Panc1 (cell line): Measurements from ENCODE around the gene FARP2. TPM values are rescaled to one million over a fixed set of nuclear protein-coding genes. Genes with fewer than 3 reads are reported as not detected.

Experiments
- ATAC-seq: fragments of 200-7000 bp; cut with Tn5 transposase; 2 replicates; pipeline ENCODE4 v1.9.1; 2020; ENCODE audit warnings: mild to moderate bottlenecking, moderate library complexity
- BruUV-seq: library from RNA; stranded (reverse); fragments of 400-500 nt; replicated peaks from 2 replicates; lab custom pipeline; 2021; lab: Mats Ljungman, UMichigan
- CTCF ChIA-PET: fragments of 300-600 bp; sonication (Branson Sonifier 250); formaldehyde crosslinking; loops from one replicate; lab custom pipeline; 2022; ENCODE audit warnings: antibody characterized with exemption; lab: Charles Lee
- POLR2A ChIA-PET: fragments of 300-600 bp; sonication (Branson Sonifier 250); formaldehyde crosslinking; loops from one replicate; lab custom pipeline; 2022; ENCODE audit warnings: antibody characterized with exemption; lab: Charles Lee
- DNase-seq: peaks from one replicate; pipeline ENCODE4 v3.0.0-alpha.2; 2010; ENCODE audit warnings: low read depth, low spot score
- H3K27ac ChIP-seq: 2 replicates; pipeline ENCODE4 v1.5.1; 2011; ENCODE audit warnings: mild to moderate bottlenecking, low read length, inconsistent platforms
- H3K27me3 ChIP-seq: fragments of 200-500 bp; sonication (Bioruptor generic); 2 replicates; pipeline ENCODE4 v1.6.0; 2014; ENCODE audit warnings: low read length, inconsistent platforms; ENCODE audit not compliant: control insufficient read depth, insufficient read depth
- H3K36me3 ChIP-seq: fragments of 200-500 bp; sonication (Bioruptor generic); 2 replicates; pipeline ENCODE4 v1.5.1; 2014; ENCODE audit warnings: inconsistent platforms, mild to moderate bottlenecking, low read length, moderate library complexity; ENCODE audit not compliant: control insufficient read depth, insufficient read depth
- H3K4me1 ChIP-seq: 2 replicates; pipeline ENCODE4 v1.5.1; 2011; ENCODE audit warnings: inconsistent platforms, mild to moderate bottlenecking, low read length, moderate library complexity; ENCODE audit not compliant: control insufficient read depth, insufficient read depth
- H3K4me3 ChIP-seq, 2 experiments: 2 replicates each; pipeline ENCODE4 v1.5.1; 2011 to 2012; ENCODE audit warnings: low read depth in 2 of 2, low read length in 2 of 2, mild to moderate bottlenecking in 2 of 2, inconsistent platforms in 1 of 2, moderate library complexity in 1 of 2
- H3K9me3 ChIP-seq: fragments of 200-500 bp; sonication (Bioruptor generic); 2 replicates; pipeline ENCODE4 v1.5.1; 2014; ENCODE audit warnings: low read depth, mild to moderate bottlenecking, inconsistent platforms, low read length, moderate library complexity; ENCODE audit not compliant: control insufficient read depth, insufficient read depth
- POLR2AphosphoS5 ChIP-seq: IDR thresholded peaks from 2 replicates; pipeline ENCODE4 v1.6.1; 2012; ENCODE audit warnings: mild to moderate bottlenecking, low read depth, low read length, moderate library complexity
- SIN3A ChIP-seq: IDR thresholded peaks from 2 replicates; pipeline ENCODE4 v1.6.1; 2012; ENCODE audit warnings: low read depth, mild to moderate bottlenecking, low read length, moderate library complexity, borderline replicate concordance; ENCODE audit not compliant: insufficient read depth
- TCF7L2 ChIP-seq: IDR thresholded peaks from 2 replicates; pipeline ENCODE4 v1.6.1; 2011; ENCODE audit warnings: mild to moderate bottlenecking, low read depth, low read length, inconsistent platforms
- in situ Hi-C: cut with HindIII; loops from 2 replicates; pipeline ENCODE4 v1.10.0; 2016; ENCODE audit warnings: low sequenced_read_pairs, low pct_unique_long_range_greater_than_20kb
- intact Hi-C: fragments of 100-400 bp; cut with micrococcal nuclease; formaldehyde crosslinking; loops from one replicate; pipeline ENCODE4 v1.10.0; 2022; ENCODE audit not compliant: unreplicated experiment
- total RNA-seq: library from RNA; stranded (reverse); gene quantifications from one replicate; pipeline ENCODE4 v1.2.1, GENCODE V29; 2021; ENCODE audit not compliant: unreplicated experiment
- TF ChIP-seq, protein P1 (sequence below): fragments of 450-650 bp; IDR thresholded peaks from 2 replicates; pipeline ENCODE4 v1.5.1; 2017; ENCODE audit warnings: mild to moderate bottlenecking
- TF ChIP-seq, protein P2 (sequence below), 2 experiments: IDR thresholded peaks; 2 replicates each; pipeline ENCODE4 v1.6.1; 2011 to 2012; ENCODE audit warnings: low read depth in 2 of 2, control low read depth in 1 of 2, low read length in 1 of 2, mild to moderate bottlenecking in 1 of 2, moderate library complexity in 1 of 2; ENCODE audit not compliant: insufficient read depth in 1 of 2

The FARP2 gene
- total RNA-seq, 1 experiment from 2014 or later, result 80.3 TPM

DNA sequence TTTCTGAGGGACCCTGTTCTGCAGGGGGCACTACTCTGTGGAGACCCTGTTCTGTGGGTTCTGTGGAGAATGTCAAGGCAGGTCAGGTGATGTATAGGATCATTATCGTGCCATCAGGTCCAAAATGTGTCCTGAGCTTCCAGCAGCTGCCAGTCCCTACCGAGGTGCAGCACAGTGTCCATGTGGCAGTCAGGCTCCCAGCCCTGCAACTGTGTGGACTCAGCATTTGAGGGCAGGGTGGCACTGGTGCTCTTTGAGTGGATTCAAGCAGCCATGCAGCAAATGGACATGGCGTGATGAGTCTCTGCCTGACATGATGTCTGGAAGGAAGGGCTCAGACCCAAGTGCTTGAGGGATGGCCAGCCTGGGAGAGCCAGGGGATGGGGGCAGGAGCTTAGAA lies 117.3 kb downstream of the FARP2 start:
- ChIA-PET POLR2A (no interaction called here), CTCF (no interaction called here)
- in situ Hi-C loops (no loop called here), intact Hi-C loops (no loop called here)
- Histone ChIP-seq H3K27ac (no peak overlapping the region), H3K4me3 (no peak overlapping the region), H3K4me1 (no peaks in the 10 kb centered on the region), H3K9me3 (no peaks in the 10 kb centered on the region), H3K27me3 (no peaks in the 10 kb centered on the region), H3K36me3 (no peaks in the 10 kb centered on the region)
- no peak for TF ChIP-seq TCF7L2
- TF ChIP-seq, protein P1, sequence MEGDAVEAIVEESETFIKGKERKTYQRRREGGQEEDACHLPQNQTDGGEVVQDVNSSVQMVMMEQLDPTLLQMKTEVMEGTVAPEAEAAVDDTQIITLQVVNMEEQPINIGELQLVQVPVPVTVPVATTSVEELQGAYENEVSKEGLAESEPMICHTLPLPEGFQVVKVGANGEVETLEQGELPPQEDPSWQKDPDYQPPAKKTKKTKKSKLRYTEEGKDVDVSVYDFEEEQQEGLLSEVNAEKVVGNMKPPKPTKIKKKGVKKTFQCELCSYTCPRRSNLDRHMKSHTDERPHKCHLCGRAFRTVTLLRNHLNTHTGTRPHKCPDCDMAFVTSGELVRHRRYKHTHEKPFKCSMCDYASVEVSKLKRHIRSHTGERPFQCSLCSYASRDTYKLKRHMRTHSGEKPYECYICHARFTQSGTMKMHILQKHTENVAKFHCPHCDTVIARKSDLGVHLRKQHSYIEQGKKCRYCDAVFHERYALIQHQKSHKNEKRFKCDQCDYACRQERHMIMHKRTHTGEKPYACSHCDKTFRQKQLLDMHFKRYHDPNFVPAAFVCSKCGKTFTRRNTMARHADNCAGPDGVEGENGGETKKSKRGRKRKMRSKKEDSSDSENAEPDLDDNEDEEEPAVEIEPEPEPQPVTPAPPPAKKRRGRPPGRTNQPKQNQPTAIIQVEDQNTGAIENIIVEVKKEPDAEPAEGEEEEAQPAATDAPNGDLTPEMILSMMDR, result no peak
- TF ChIP-seq, protein P2, sequence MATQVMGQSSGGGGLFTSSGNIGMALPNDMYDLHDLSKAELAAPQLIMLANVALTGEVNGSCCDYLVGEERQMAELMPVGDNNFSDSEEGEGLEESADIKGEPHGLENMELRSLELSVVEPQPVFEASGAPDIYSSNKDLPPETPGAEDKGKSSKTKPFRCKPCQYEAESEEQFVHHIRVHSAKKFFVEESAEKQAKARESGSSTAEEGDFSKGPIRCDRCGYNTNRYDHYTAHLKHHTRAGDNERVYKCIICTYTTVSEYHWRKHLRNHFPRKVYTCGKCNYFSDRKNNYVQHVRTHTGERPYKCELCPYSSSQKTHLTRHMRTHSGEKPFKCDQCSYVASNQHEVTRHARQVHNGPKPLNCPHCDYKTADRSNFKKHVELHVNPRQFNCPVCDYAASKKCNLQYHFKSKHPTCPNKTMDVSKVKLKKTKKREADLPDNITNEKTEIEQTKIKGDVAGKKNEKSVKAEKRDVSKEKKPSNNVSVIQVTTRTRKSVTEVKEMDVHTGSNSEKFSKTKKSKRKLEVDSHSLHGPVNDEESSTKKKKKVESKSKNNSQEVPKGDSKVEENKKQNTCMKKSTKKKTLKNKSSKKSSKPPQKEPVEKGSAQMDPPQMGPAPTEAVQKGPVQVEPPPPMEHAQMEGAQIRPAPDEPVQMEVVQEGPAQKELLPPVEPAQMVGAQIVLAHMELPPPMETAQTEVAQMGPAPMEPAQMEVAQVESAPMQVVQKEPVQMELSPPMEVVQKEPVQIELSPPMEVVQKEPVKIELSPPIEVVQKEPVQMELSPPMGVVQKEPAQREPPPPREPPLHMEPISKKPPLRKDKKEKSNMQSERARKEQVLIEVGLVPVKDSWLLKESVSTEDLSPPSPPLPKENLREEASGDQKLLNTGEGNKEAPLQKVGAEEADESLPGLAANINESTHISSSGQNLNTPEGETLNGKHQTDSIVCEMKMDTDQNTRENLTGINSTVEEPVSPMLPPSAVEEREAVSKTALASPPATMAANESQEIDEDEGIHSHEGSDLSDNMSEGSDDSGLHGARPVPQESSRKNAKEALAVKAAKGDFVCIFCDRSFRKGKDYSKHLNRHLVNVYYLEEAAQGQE (IDR thresholded peaks at IDR 0.05; ENCODE audit: insufficient read depth in 1 of 2, low read depth in 2 of 2, low read length in 1 of 2), result no peak
- no peak for TF ChIP-seq POLR2AphosphoS5
- TF ChIP-seq SIN3A, result no peak
- no TSS peak for BruUV-seq
- DNase-seq, result no peak
- peak; percentile 61 for ATAC-seq

DNA sequence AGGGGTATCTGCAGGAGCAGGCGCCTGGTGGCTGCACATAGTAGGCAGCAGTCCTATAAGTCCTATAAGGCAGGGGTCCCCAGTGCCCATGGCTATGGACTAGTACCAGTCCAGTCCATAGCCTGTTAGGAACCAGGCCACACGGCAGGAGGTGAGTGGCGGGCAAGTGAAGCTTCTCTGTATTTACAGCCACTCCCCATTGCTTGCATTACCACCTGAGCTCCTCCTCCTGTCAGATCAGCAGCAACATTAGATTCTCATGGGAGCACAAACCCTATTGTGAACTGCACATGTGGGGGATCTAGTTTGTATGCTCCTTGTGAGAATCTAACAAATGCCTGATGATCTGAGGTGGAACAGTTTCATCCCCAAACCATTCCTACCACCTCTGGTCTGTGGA lies 119.2 kb downstream of the FARP2 start:
- Histone ChIP-seq H3K36me3 (no peaks in the 10 kb centered on the region), H3K9me3 (no peaks in the 10 kb centered on the region), H3K4me3 (no peak overlapping the region), H3K4me1 (no peaks in the 10 kb centered on the region), H3K27ac (no peak overlapping the region), H3K27me3 (no peaks in the 10 kb centered on the region)
- POLR2A ChIA-PET, result no interaction called here
- CTCF ChIA-PET, result no interaction called here
- TF ChIP-seq, protein P2 (IDR thresholded peaks at IDR 0.05; ENCODE audit: insufficient read depth in 1 of 2, low read depth in 2 of 2, low read length in 1 of 2), result no peak
- no peak for TF ChIP-seq TCF7L2
- TF ChIP-seq SIN3A, result no peak
- no peak for TF ChIP-seq POLR2AphosphoS5
- TF ChIP-seq, protein P1, result no peak
- in situ Hi-C loops (no loop called here), intact Hi-C loops (no loop called here)
- no TSS peak for BruUV-seq
- ATAC-seq (no peak), DNase-seq (no peak)
